C4-2B (cell line): ENCODE results near the gene SPATA3.

Experiments used
- ZFX ChIP-seq: fragments of 450-650 bp; IDR thresholded peaks from 2 replicates; pipeline ENCODE4 v1.6.1; 2017
- TF ChIP-seq, protein P1 (sequence below): fragments of 450-650 bp; conservative IDR thresholded peaks from 2 replicates; pipeline ENCODE4 v1.5.1; 2017; ENCODE audit warnings: mild to moderate bottlenecking

DNA sequence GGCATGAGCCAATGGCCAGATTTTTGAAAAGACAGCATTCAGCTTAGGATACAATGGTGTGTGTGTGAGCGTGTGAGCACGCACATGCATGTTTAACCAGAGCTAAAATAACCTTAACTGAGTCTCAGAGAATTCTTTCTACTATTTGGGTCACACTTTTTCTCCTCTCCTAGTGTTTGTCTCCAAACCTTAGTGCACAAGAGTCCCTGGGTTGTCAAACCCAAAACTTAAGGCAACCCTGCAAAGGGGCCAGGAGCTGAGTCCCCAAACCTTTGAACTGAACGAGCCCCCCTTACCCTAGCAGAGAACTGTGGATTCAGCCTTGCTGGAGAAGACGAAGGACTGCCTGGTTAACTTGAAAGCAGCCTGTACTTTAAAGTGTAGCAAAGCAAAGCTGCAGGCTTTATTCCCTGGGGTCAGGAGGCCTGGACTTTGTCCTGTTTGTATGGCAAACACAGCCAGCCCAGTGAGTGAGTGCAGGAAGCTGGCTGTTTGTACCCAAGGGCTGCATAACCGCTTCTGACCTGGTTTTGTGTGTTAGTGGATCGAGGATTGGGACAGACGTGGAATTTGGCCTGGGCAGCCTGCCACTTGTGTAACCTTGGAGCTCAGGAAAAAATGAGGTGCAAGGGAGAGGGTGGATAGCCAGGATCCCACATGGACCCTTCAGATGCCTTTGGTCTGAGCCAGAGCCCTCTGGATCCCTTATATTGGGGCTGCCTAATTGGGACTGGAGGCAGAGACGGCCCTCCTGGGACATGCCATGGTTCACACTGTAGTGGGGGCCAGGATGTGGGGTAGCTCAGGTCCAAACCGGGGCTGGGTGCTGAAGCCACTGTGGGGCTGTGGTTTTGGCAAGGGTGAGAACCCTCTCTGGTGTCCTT, 54.3 kb downstream of the SPATA3 start:
- TF ChIP-seq, protein P1, sequence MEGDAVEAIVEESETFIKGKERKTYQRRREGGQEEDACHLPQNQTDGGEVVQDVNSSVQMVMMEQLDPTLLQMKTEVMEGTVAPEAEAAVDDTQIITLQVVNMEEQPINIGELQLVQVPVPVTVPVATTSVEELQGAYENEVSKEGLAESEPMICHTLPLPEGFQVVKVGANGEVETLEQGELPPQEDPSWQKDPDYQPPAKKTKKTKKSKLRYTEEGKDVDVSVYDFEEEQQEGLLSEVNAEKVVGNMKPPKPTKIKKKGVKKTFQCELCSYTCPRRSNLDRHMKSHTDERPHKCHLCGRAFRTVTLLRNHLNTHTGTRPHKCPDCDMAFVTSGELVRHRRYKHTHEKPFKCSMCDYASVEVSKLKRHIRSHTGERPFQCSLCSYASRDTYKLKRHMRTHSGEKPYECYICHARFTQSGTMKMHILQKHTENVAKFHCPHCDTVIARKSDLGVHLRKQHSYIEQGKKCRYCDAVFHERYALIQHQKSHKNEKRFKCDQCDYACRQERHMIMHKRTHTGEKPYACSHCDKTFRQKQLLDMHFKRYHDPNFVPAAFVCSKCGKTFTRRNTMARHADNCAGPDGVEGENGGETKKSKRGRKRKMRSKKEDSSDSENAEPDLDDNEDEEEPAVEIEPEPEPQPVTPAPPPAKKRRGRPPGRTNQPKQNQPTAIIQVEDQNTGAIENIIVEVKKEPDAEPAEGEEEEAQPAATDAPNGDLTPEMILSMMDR = no peak
- TF ChIP-seq ZFX = no peak
